Measurements from ENCODE around the gene CTCF.
A peak's percentile ranks its signal among the peaks of the same experiment; 100 is the strongest.
"Not testable (repeated sequence)": the region's sequence is repeated elsewhere in the genome, so short reads cannot be mapped to it uniquely, and the experiment has no call there.

CTCF gene, protein sequence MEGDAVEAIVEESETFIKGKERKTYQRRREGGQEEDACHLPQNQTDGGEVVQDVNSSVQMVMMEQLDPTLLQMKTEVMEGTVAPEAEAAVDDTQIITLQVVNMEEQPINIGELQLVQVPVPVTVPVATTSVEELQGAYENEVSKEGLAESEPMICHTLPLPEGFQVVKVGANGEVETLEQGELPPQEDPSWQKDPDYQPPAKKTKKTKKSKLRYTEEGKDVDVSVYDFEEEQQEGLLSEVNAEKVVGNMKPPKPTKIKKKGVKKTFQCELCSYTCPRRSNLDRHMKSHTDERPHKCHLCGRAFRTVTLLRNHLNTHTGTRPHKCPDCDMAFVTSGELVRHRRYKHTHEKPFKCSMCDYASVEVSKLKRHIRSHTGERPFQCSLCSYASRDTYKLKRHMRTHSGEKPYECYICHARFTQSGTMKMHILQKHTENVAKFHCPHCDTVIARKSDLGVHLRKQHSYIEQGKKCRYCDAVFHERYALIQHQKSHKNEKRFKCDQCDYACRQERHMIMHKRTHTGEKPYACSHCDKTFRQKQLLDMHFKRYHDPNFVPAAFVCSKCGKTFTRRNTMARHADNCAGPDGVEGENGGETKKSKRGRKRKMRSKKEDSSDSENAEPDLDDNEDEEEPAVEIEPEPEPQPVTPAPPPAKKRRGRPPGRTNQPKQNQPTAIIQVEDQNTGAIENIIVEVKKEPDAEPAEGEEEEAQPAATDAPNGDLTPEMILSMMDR

DNA sequence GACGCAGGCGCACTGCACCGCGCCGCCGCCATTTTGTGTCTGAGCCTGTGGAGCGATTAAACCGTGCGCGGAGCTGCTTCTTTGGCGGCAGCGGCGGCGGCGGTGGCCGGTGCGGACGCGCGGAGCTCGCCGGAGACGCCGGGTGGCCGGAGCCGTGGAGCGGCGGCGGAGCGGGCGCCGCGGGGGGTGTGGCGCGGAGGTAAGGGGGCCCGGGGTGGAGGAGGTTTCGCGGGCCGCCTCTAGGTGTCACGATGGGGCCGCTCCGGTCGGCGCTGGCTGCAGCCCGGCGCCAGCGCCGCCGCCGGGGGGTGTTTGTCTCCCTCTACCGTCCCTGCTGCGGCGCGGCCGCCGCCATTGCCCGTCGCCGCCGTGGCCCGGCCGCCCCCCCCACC lies at the start of gene CTCF:
Gene CTCF, plus strand, starts transcription at position 1 of the 392 bp plus-strand sequence. CDS start 48,307 bp downstream, outside the sequence.
- peak; percentile 89 for DNase-seq (ENCODE audit: low read depth)

DNA sequence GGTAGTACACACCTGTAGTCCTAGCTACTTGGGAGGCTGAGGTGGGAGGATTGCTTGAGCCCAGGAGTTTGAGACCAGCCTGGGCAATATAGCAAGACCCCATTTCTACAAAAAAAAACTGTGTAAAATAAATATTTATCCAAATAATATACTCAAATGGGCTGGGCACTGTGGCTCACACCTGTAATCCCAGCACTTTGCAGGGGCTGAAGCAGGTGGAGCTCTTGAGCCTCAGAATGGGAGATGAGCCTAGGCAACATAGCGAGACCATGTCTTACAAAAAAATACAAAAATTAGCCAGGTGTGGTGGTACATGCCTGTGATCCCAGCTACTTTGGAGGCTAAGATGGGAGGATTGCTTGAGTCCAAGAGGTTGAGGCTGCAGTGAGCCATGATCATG lies 48.4 kb upstream of the CTCF start:
- not testable (repeated sequence) for DNase-seq (ENCODE audit: low read depth)

DNA sequence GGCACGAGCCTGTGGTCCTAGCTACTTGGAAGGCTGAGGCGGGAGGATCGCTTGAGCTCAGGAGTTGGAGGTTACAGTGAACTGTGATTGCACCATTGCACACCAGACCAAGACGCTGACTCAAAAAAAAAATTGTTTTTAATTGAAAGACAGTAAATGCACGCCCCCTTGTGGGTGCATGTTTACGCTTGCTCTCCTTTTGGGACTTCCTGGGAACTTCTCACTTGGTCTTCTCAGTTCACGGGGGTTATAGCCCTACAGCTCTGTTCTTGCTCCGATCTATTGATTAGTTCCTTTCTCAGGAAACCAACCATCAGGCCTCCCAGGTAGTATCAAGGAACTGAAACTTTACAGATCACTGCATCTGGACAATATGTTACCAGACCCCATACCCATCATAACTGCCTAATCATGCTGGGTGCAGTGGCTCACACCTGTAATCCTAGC lies 47.9 kb upstream of the CTCF start:
- peak; percentile 93 for DNase-seq (ENCODE audit: low read depth)

DNA sequence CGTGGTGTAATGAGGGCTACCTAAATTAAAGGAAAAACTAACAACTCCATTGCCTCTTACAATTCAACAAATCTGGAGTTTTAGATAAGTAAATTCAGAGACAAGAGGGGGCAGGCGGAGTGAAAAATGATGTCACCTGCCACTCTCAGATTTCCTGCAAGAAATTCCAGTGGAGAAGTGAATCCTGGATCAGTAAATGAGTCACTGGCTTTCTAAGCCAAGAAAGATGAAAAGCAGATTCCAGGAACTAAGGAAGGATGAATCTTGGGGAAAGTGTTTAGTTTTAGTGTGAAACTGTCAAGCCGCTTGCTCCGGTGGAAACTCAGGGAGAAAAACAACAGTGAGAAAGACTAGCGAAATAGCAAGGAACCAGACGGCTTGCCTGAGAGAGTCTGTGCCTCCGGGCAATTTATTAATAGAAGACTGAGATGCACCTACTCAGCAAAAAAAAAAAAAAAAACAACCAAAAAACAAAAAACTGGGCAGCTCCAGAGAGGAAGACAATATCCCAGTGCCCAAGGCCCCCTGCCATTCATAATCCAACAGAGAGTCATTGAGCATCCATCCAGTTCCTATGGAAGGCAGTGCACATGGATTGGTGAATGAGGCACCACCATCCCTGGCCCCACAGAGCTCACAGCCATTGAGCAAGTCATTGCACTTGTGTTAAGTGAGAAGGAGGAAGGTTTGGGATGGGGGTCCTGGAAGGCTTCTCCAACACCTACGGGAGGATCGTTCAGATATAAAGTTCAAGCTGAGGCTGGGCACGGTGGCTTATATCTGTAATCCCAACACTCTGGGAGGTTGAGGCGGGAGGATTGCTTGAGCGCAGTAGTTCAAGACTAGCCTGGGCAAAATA lies 45.8 kb upstream of the CTCF start:
- peak; percentile 81 for DNase-seq (ENCODE audit: low read depth)

DNA sequence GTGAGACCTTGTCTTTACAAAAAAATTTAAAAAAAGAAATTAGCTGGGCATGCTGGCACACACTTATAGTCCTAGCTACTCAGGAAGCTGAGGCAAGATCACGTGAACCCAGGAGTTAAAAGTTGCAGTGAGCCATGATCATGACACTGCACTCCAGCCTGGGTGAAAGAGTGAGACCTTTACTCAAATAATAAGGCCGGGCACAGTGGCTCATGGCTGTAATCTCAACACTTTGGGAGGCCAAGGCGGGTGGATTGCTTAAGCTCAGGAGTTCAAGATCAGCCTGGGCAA lies 45.2 kb upstream of the CTCF start:
- DNase-seq (ENCODE audit: low read depth): no peak

DNA sequence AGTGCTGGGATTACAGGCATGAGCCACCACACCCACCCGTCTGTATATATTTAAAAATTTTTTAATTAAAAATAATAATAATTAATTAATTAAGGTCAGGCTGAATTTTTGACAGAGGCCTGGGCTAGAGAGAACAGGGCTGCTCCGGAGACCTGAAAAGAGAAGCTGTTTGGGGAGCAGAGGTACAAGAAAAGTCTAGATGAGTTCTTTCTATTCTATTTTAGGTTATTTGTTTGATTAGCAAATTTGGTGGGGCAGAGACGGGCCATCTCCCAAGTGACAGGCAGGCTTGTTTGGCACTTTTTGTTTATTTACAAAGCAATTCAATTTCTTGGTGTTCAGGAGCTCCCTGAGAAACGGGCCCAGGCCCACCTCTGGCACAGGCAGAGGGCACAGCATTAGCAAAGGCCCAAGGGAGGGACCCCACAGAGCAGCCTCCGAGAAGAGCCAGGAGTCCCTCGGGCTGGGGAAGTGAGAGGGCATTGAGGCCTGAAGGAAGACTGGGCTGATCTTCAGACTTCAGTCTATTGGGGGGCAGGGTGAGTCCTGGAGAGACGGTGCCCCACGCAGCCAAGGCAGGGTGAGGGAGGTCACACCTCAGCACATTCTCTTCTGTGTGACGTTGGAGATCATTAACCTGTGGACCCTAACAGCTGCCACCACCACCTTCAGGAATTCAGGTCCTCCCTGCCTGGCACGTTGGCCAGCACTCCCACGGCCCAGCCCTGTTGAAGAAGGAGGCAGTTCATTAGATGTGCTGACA lies 44.5 kb upstream of the CTCF start:
- DNase-seq (ENCODE audit: low read depth): no peak

DNA sequence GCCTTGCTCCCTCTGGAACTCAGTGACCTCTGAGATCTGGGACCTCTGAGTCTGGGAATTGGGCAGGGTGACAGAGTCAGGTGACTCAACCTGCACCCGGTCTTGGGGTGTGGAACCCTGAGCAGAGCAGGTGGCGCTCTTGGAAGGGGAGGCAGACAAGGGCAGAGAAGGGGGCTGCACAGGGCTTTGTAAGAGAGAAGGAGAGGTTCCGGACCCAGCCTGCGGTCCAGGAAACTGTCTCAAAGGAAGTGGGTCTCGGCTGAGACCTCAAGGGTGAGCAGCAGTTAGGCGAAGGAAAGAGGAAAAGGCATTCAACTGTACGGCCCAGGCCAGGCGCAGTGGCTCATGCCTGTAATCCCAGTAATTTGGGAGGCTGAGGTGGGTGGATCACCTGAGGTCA lies 43.6 kb upstream of the CTCF start:
- DNase-seq (ENCODE audit: low read depth): no peak

DNA sequence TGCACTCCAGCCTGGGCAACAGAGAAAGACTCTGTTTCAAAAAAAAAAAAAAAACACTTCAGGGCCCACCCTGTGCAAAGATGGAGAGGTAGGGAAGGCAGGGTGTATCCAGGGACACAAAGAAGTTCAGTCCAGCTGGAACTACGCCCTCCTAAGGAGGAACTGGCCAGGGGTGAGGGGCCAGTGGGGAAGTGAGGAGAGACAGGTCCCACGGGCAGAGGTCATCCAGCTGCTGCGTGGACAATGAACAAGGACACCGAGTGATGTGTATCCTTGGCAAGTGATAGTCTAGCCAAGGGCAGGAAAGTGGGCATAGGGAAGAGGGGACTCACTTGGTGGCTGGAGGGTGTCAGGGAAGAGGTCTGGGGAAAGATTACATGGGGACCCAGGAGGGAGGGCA lies 43.1 kb upstream of the CTCF start:
- DNase-seq (ENCODE audit: low read depth): no peak

DNA sequence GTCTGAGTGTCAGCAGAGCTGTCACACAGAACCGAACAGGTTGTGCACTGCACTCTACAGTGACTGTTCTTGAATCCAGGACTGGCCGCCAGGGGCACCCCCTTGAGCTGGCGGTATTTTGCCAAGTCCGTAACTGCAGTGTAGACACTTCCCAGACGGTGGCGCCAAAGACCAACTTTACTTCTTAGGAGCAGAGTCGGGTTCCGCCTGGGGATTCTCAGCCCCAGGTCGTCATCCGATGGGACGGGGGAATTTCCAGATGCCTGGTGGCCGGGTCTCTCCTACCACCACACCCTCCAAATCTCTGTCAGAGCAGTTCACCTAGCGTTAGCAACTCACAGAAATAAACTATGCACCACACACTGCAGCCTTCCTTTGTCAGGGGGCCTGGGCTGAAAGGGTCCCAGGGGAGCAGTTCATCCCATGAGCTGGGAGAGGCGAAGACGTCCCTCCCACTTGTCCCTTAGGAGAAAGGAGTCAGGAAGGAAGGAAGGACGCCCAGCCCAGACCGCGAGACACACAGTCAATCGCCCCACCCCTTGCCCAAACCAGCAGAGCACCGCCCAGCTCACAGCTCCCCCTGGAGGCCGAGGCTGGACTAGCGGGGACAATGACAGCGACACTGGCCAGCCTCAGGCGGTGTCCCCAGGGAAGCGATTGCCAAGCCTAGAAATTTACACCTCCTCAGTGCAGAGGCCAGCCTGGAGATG lies 41.1 kb upstream of the CTCF start:
- peak; percentile 98 for DNase-seq (ENCODE audit: low read depth)

DNA sequence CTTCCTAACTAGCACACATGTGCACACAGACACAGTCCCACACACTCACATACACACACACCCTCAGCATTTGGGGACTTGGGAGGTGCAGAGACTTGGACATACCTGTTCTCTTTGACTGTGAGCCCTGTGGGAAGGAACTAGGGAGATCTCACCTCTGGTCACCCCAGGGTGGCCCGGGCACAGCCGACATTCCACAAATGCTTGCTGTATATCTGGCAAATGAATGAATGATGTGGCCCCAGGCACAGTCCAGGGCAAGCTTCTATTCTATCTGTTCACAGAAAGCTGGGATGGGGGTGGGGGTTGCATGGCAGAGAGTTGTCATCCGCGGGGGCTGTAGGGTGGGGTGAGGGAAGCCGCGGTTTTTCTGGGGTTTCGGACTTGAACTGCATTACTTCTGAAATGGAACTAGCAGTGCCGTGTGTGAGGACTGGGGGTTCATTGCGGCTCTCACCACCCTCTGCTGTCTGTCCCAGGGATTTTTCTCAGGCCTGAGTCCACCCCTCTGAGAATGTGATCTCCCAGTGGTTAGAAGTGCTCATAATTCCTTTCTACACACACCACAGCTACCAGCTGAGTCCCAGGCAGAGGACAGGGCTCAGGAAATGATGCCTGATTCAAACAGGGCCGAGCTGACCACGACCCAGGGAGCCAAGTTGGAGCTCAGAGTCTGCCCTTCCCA lies 37.0 kb upstream of the CTCF start:
- peak; percentile 72 for DNase-seq (ENCODE audit: low read depth)

DNA sequence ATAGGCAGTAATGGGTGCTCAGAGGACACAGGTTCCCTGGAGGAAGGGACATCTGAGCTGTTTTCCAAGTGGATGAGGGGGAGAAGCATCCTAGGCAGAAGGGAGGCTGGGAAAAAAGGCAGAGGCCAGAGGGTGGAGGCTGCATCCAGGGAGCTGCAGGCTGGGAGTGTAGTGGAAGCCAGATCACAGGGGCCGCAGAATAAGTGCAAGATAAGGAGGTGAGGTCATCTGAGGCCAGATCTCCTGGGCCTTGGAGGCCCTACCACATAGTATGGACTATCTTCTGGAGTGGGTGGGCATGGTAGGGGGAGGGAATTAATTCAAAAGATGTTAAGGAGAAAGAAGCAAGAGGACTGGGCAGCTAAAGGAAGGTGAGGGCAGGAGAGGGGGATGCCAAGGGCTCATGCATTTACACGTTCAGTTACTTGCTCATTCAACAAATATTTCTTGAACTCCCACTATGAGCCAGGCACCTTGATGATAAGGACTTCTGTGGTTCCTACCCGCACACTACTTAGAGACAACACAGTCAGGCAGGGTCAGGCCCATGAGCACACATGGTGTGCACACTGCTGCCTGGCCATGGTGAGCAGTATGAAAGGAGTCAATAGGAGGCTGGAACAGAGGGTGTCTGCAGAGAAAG lies 36.1 kb upstream of the CTCF start:
- DNase-seq (ENCODE audit: low read depth): peak; percentile 76

DNA sequence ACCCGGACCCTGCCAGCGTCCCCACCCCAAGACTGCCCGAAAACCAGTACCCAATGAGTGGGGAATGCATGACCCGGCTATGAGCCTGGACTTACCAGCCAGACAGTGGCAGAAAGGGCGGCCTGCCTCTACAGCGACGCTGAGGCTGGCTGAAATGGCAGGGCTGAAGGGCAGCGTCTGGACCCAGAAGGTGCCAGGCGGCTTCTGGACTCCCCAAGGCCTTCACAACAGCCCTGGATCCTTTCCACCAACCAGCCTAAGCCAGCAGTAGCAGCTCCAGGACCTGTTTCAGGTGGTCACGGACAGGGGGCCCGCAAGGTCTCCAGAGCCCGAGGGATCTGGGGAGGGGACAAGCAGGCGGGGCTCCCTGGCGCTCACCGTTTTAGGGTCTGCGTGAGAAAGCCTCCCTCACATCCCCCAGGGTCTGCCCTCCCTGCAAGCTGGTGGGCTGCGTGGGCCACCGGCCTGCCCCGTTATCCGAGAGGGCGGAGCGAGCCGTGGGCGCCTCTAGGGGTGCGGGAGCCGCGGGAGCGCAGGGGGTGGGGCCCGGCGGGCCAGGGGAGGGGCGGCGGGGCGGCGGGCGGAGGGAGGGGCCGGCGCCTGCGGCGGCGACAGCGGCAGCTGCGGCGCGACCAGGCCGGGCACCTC lies 34.0 kb upstream of the CTCF start, which contains the start of gene RIPOR1:
Gene RIPOR1, plus strand, starts transcription at position 608 of the 648 bp plus-strand sequence. CDS start 9,618 bp downstream, outside the sequence.
- peak; percentile 59 for DNase-seq (ENCODE audit: low read depth)

DNA sequence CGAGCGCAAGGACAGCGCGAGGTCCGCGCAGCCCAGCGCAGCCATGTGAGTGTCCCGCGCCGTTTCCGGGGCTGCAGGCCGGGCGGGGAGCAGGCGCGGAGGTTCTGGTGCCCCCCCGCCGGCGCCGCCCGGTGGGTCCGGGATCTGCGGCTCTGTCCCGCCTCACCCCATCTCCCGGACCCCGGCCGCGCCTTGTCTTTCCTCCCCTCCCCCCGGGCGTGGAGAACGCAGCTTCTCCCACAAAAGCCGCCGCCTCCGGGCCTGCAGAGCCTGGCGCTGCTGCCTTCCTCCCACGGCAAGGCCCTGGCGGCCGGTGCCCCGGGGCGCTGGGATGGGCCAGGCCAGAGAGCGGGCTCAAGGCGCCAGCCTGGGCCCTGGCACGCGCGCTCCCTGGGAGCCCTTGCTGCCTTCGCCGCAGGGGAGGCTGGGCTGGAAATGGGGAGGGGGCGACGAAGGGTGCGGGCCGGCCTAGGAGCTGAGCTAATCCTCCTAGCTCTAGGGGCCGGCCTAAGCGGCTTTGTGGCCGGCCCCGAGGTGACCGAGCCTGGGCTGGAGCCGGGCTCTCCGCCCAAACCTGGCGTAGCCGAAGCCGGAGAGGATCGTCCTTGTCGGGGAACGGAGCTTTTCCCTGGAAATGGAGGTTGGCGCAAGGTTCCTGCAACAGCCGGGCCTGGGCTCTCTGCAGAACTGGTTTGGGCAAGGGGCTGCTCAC lies 33.3 kb upstream of the CTCF start:
- peak; percentile 70 for DNase-seq (ENCODE audit: low read depth)

DNA sequence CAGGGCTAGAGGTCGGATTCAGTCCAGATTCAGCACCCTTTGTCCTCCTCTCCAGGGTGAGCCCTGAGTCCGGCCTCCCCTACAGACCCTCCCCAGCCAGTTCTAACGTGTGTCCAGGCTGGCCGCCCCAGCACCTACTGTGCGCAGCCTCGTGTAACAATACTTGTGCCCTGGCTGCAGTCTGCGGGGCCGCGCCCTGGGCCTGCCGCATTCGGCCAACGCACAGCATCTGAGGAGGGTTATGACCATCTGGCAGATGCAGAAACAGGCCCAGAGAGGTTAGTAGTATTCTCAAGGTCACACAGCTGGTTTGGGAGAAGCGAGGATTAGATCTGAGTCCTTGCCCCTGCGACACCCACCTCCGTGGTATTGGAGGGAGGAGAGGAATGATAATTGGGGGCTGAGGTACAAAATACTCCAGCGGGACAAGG lies 32.7 kb upstream of the CTCF start:
- DNase-seq (ENCODE audit: low read depth): peak; percentile 52

DNA sequence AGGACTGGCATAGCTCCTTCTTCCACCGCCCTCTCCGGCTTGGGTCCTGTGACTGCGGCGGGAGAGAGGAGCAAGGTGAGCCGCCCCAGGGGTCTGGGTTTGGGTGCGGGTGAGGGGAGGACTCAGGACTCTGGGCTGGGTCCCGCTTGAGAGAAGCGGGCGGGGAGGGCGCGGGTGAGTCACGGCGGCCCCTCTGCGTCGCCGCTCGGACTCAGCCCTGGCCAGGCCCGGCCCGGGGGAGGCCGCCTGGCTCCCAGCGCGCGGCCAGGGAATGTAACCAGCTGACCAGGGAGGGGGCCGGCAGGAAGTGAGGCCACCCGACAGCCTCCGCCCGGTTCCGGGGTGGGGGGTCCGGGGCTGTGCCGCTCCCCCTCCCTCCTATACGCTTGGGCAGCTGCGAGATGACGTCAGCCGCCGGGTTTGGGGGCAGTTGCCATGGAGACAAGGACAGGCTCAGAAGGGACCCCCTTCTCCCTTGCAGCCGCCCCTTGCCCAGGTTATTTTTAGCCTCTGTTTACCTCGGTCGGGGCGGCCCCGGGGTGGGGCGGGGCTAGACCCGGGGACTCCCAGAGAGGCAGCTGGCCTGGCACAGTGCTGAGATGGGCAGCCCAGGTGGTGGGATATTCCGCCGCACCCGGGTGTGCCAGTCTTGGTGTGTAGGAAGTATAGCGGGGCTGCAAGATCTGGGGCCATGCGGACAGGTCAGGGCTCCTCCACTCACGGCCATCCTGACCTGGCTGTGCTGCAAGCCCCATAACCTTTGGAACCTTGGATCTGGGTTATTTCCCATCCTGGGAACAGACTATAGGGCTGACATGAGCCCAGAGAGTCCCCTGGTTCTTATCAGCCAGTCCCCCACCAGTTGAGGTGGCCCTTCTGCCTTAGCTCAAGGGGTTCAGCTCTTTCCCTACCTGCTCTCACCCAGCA lies 32.0 kb upstream of the CTCF start:
- peak; percentile 83 for DNase-seq (ENCODE audit: low read depth)

DNA sequence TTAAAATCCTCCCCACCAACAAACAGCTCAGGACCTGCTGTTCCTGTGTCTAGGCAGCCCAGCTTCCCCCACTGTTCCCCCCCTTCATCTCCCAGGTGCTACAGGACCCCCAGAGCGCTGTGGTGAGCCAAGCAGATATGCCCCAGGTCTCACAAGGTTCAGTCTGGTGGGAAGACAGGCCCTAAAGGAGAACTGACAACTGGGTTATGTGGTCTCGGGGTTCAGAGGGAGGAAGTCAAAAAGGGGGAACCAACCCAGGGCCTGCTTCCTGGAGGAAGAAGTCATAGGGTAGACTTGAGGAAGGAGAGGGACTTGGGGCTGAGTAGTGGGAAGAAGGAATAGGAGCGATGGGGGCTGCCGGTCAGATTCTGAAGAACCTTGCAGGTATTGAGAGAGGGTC lies 31.1 kb upstream of the CTCF start:
- DNase-seq (ENCODE audit: low read depth): no peak

DNA sequence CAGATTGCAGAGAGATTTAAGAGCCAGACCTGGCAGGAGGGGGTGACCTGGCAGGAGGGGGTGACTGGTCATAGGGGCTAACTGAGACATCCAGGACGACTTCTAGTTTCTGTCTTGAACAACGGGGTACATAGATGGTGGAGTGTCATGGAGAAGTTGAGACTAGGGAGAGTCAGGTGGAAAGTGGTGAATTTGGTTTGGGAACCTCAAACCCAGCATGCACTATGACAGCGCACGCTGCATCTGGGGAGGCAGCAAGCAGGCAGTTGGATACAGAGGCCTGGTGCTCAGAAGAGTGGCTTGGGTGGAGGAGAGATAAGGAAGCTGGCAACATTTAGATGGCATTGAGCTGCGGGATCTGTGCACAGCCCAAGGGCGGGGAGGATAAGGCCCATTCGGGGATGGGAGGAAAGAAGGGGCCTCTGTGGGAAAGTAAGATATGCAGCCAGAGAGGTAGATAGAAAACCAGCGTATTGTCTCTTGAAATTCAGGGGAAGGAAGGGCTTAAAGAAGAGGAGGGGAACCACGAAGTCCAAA lies 29.2 kb upstream of the CTCF start:
- DNase-seq (ENCODE audit: low read depth): no peak

Data from ELR (cell line).